NT2/D1 (cell line): ENCODE data around the gene KRT37.

ENCODE experiments used
- SUZ12 ChIP-seq: IDR thresholded peaks from 2 replicates; pipeline ENCODE4 v1.6.1; 2011; ENCODE audit not compliant: insufficient read length, insufficient read depth; ENCODE audit errors: extremely low read depth
- YY1 ChIP-seq: IDR thresholded peaks from 2 replicates; pipeline ENCODE4 v1.6.1; 2011; ENCODE audit not compliant: insufficient read length, insufficient read depth
- ZNF274 ChIP-seq: IDR thresholded peaks from 2 replicates; pipeline ENCODE4 v1.6.1; 2011; ENCODE audit warnings: mild to moderate bottlenecking, low read depth, low read length

DNA sequence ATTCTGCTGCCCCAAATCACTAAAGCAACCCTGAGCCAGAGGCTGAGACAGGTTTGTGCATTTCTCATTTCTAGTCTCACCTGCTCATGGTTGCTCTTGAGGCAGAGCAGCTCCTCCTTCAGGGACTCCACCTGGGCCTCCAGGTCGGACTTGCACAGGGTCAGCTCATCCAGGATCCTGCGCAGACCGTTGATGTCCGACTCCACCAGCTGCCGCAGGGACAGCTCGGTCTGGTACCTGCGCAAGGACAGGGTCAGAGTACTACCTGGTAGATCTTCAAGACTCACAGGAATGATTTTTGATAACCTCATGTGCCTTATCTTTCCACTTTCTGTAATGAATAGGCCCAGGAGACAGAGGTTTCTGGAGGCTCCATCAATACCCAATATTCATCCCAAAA lies 28.0 kb downstream of the KRT37 start:
- no peak for TF ChIP-seq ZNF274
- TF ChIP-seq YY1: no peak
- no peak for TF ChIP-seq SUZ12
